ENCODE results near the gene PSMD11. TPM values are rescaled to one million over a fixed set of nuclear protein-coding genes. Genes with fewer than 3 reads are reported as not detected.

The PSMD11 gene
- total RNA-seq, 1 donor from 2014 or later, result 156 TPM

GRCh38 chr17:32518646-32519227, 74.4 kb downstream of the PSMD11 start:
- DNase-seq (ENCODE audit: low read depth, low spot score), result no peak
- Mint-ChIP-seq H3K9me3 (no peaks in the 10 kb centered on the region), H3K4me3 (peak overlapping the region; percentile 78), H3K36me3 (ENCODE audit: low read depth) (no peaks in the 10 kb centered on the region), H3K27me3 (ENCODE audit: low read depth) (no peaks in the 10 kb centered on the region), H3K4me1 (peaks cover 76% of the 10 kb centered on the region), H3K27ac (ENCODE audit: unreplicated experiment) (peak overlapping the region; percentile 99)
- no peak for TF ChIP-seq CTCF (conservative IDR thresholded peaks at IDR 0.05)

DNA sequence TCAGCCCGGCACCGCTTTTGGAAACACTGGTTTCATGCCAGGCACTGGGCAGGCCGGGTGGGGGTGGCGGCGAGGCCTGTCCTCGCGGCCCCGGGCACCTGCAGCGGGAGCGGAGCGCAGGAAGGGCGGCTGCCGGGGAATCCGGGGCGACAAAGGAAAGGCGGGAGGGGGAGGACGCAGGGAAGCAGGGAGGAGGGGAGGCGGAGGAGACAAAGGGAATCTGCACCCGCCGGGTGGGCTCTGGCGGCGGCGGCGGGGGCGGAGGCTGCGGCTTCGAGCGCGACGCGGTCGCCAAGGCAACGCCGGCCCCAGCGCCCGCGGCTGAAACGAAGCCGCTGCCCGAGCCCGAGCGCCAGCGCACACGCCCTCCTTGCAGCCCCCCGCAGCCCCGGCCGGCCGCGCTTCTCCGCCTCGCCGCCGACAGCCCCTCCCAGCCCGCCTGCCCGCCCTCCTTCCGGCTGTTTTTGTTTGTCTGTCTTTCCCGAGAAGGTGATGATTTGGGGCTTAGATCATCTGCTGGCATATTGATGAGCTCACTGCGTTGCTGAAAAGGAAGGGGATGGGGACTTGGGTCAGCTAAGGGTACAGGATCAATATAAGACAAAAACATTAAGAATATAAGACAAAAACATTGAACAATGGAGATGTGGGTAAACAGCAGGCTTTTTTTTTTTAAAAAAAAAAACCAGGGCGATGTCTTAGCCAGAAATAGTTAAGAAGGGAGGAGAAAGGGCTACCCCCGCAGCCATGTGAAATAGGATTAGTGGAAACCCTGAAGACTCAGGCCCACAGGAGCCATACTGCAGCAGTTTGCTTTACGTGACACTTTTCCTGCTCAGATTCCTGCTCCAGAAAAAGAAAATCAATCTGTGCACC, 75.2 kb downstream of the PSMD11 start:
- Mint-ChIP-seq H3K36me3 (ENCODE audit: low read depth) (no peaks in the 10 kb centered on the region), H3K27me3 (ENCODE audit: low read depth) (no peaks in the 10 kb centered on the region), H3K4me1 (peaks cover 80% of the 10 kb centered on the region), H3K27ac (ENCODE audit: unreplicated experiment) (peak overlapping the region; percentile 99), H3K4me3 (peak overlapping the region; percentile 84), H3K9me3 (no peaks in the 10 kb centered on the region)
- DNase-seq (ENCODE audit: low read depth, low spot score), result peak; percentile 76
- no peak for TF ChIP-seq CTCF (conservative IDR thresholded peaks at IDR 0.05)

GRCh38 chr17:32520104-32520701, 75.9 kb downstream of the PSMD11 start:
- no peaks in the 10 kb centered on the region for H3K9me3 Mint-ChIP-seq
- H3K4me1 Mint-ChIP-seq, result peaks cover 79% of the 10 kb centered on the region
- TF ChIP-seq CTCF (conservative IDR thresholded peaks at IDR 0.05), result no peak
- no peaks in the 10 kb centered on the region for H3K36me3 Mint-ChIP-seq (ENCODE audit: low read depth)
- peak overlapping the region; percentile 96 for H3K27ac Mint-ChIP-seq (ENCODE audit: unreplicated experiment)
- H3K4me3 Mint-ChIP-seq, result peak overlapping the region; percentile 84
- H3K27me3 Mint-ChIP-seq (ENCODE audit: low read depth), result no peaks in the 10 kb centered on the region
- DNase-seq (ENCODE audit: low read depth, low spot score), result no peak

DNA sequence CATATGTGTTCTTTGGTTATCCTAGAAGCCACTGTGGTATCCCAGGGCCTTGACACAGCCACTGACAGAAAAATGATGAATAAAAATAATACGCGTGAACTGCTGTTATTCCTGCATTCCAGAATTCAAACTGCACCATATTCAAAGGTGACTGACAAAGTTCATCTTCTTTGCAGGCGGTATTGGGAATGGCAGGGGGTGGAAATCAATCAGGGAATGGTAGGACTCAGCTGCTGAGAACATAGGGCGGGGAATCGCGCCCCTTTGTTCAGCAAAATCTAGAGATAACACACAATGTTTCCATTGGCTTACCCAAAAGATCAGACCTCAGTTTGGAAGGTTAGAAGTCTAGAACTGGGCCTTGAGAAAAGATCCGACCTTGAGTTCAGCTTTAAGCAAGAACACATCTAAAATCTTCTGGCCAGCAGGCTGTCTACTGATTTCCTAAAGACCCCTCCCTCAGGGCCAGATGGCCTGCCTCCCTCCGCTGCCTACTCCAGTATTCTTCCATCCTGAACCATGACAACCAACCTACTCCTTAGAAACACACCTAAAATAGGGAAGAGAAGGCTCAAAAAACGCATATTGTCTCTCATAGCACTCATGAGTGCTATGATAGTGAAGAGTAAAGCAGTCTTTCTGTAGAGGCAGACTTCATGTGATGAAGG, 76.6 kb downstream of the PSMD11 start:
- H3K4me1 Mint-ChIP-seq, result peaks cover 74% of the 10 kb centered on the region
- DNase-seq (ENCODE audit: low read depth, low spot score), result no peak
- no peaks in the 10 kb centered on the region for H3K9me3 Mint-ChIP-seq
- peak overlapping the region; percentile 84 for H3K4me3 Mint-ChIP-seq
- no peaks in the 10 kb centered on the region for H3K27me3 Mint-ChIP-seq (ENCODE audit: low read depth)
- H3K36me3 Mint-ChIP-seq (ENCODE audit: low read depth), result no peaks in the 10 kb centered on the region
- no peak for TF ChIP-seq CTCF (conservative IDR thresholded peaks at IDR 0.05)
- H3K27ac Mint-ChIP-seq (ENCODE audit: unreplicated experiment), result peak overlapping the region; percentile 96

DNA sequence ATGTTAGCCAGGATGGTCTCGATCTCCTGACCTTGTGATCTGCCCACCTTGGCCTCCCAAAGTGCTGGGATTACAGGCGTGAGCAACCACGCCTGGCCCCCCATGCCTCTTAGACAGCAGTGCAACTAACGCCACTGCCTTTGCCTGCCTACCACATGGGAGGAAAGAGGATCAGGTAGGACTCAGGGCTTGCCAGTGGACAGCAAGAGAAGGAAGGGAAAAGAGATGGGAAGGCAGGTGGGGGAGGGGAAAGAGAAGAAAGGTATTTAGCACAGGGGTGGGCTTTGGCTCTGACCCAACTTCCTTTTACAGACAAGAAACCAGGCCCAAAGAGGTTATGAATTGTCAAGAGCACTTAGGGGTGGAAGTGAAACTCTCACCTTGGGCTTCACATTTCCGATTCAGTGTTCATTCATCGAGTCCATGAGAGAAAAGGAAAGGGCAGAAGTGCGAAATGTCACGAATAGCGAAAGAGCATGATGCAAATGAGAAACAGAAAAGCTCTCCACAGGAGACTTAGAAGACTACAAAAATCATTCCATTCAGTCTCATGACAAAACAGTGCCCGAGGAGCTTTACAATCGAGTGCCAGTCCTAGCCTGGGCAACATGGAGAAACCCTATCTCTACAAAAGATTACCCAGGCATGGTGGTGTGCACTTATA, 78.8 kb downstream of the PSMD11 start:
- Mint-ChIP-seq H3K4me3 (peak overlapping the region; percentile 3), H3K36me3 (ENCODE audit: low read depth) (no peaks in the 10 kb centered on the region), H3K9me3 (no peaks in the 10 kb centered on the region), H3K27ac (ENCODE audit: unreplicated experiment) (peak overlapping the region; percentile 68), H3K4me1 (peaks cover 60% of the 10 kb centered on the region), H3K27me3 (ENCODE audit: low read depth) (no peaks in the 10 kb centered on the region)
- no peak for DNase-seq (ENCODE audit: low read depth, low spot score)
- no peak for TF ChIP-seq CTCF (conservative IDR thresholded peaks at IDR 0.05)
